NCI-H460 (cell line): ENCODE data around the gene UBTD1. TPM values are rescaled to one million over a fixed set of nuclear protein-coding genes. Genes with fewer than 3 reads are reported as not detected.

Experiments used
- DNase-seq: peaks from one replicate; pipeline ENCODE4 v3.0.0-alpha.2; 2016; ENCODE audit warnings: low read depth; ENCODE audit errors: extremely low read depth
- total RNA-seq: library from RNA; depleted of rRNA; stranded (reverse); fragments of >200 nt; shearing (Covaris generic); gene quantifications from 2 replicates; pipeline ENCODE4 v1.2.3, GENCODE V29; 2014

The UBTD1 gene
- total RNA-seq, 1 experiment from 2014 or later, result 3.8 TPM

- DNase-seq, result no peak
Measured at GRCh38 chr10:97578171-97578844, 79.6 kb downstream of the UBTD1 start.

- no peak for DNase-seq
Measured at GRCh38 chr10:97580421-97581367, 82.0 kb downstream of the UBTD1 start.

GRCh38 chr10:97582169-97582568 is 83.4 kb downstream of the UBTD1 start:
- DNase-seq, result no peak

GRCh38 chr10:97583476-97583875 is 84.8 kb downstream of the UBTD1 start:
- no peak for DNase-seq

GRCh38 chr10:97584060-97584797 is 85.5 kb downstream of the UBTD1 start, which contains the start of gene HOGA1:
HOGA1 (plus strand) TSS chr10:97584389; CDS start chr10:97584704, 315 bp downstream.
- DNase-seq, result peak; percentile 84

GRCh38 chr10:97584798-97585438 is 86.2 kb downstream of the UBTD1 start:
- DNase-seq, result no peak

GRCh38 chr10:97585439-97585811 is 86.7 kb downstream of the UBTD1 start:
- no peak for DNase-seq

GRCh38 chr10:97587183-97587582 is 88.5 kb downstream of the UBTD1 start:
- DNase-seq, result no peak

- no peak for DNase-seq
Measured at GRCh38 chr10:97589479-97589878, 90.8 kb downstream of the UBTD1 start, which contains the start of gene C10orf62. C10orf62 (plus strand) TSS chr10:97589721; CDS start chr10:97589898, 177 bp downstream.

- no peak for DNase-seq
Measured at GRCh38 chr10:97590082-97590747, 91.5 kb downstream of the UBTD1 start.

- DNase-seq, result no peak
Measured at GRCh38 chr10:97590748-97591495, 92.2 kb downstream of the UBTD1 start.

- DNase-seq, result no peak
Measured at GRCh38 chr10:97593421-97593820, 94.7 kb downstream of the UBTD1 start.

GRCh38 chr10:97596101-97597082 is 97.7 kb downstream of the UBTD1 start:
- peak; percentile 32 for DNase-seq

- DNase-seq, result no peak
Measured at GRCh38 chr10:97597778-97598177, 99.1 kb downstream of the UBTD1 start.

GRCh38 chr10:97598407-97599271 is 99.9 kb downstream of the UBTD1 start:
- no peak for DNase-seq

GRCh38 chr10:97599272-97599619 is 100.5 kb downstream of the UBTD1 start:
- DNase-seq, result no peak

- DNase-seq, result no peak
Measured at GRCh38 chr10:97600616-97601015, 101.9 kb downstream of the UBTD1 start.
